ENCODE measurements around the gene KNOP1. TPM values are rescaled to one million over a fixed set of nuclear protein-coding genes. Genes with fewer than 3 reads are reported as not detected.

KNOP1 gene
- total and polyA plus RNA-seq, 2 of the 4 experiments (the other 2 are of a cell fraction) = 7.0 to 8.4 TPM

- Histone ChIP-seq H3K4me3 (ENCODE audit: insufficient read depth, low read depth, low read length) (no peak overlapping the region), H3K23ac (ENCODE audit: low read depth, low read length) (no peak overlapping the region), H4K8ac (ENCODE audit: low read depth in 2 of 2, low read length in 2 of 2) (no peak overlapping the region), H3K9ac (ENCODE audit: low read depth, low read length) (no peak overlapping the region), H4K5ac (ENCODE audit: low read depth, low read length) (no peak overlapping the region), H3K18ac (ENCODE audit: low read depth, low read length) (no peak overlapping the region), H2BK5ac (ENCODE audit: low read depth, low read length, poor library complexity, severe bottlenecking) (no peak overlapping the region), H3K56ac (ENCODE audit: extremely low read depth, insufficient read depth, low read length) (no peak overlapping the region), H3K4me2 (ENCODE audit: low read depth, low read length) (no peak overlapping the region), H2AK9ac (replicated peaks; ENCODE audit: low read depth, low read length, poor library complexity) (no peak overlapping the region), H3K9me1 (ENCODE audit: insufficient read depth, low read length) (peaks cover 8% of the 10 kb centered on the region), H2BK120ac (ENCODE audit: low read depth, low read length) (no peak overlapping the region), H3K9me3 (ENCODE audit: control insufficient read depth, insufficient read depth, low read length) (no peaks in the 10 kb centered on the region), H3K27me3 (ENCODE audit: control insufficient read depth, insufficient read depth, low read length) (no peaks in the 10 kb centered on the region), H3K4me1 (ENCODE audit: control insufficient read depth, insufficient read depth, low read length) (peaks cover 3% of the 10 kb centered on the region; the same call in 1 of the 2 replicates), H3K4ac (ENCODE audit: low read depth, low read length) (no peak overlapping the region), H2AK5ac (ENCODE audit: low read depth, low read length) (no peak overlapping the region), H2BK20ac (ENCODE audit: low read depth, low read length) (no peak overlapping the region), H2AFZ (replicated peaks; ENCODE audit: low read length, poor library complexity) (no peak overlapping the region), H4K20me1 (ENCODE audit: insufficient read depth, low read length) (no peaks in the 10 kb centered on the region), H3K36me3 (ENCODE audit: control insufficient read depth, insufficient read depth, low read length) (no peaks in the 10 kb centered on the region), H2BK15ac (ENCODE audit: low read depth, low read length) (no peak overlapping the region), H3K79me1 (ENCODE audit: low read depth in 1 of 2, low read length in 2 of 2) (no peaks in the 10 kb centered on the region), H3K27ac (ENCODE audit: insufficient read depth, low read length) (no peak overlapping the region), H4K91ac (ENCODE audit: insufficient read depth, low read depth, low read length) (no peak overlapping the region), H3K14ac (replicated peaks; ENCODE audit: low read depth, low read length) (no peak overlapping the region)
- in situ Hi-C loops (cut with MboI; ENCODE audit: low sequenced_read_pairs) (no loop called here), intact Hi-C loops (cut with micrococcal nuclease) (no loop called here), dilution Hi-C loops (cut with HindIII; ENCODE audit: low sequenced_read_pairs, unreplicated experiment) (no loop called here)
- POLR2A ChIA-PET (ENCODE audit: unreplicated experiment) = no interaction called here
- DNase-seq = no peak
- WGBS, 2 experiments (ENCODE audit: extremely low coverage in 2 of 2, insufficient read length in 1 of 2) = no CpG with 5 or more reads among the region's 1 CpG
- BruUV-seq (replicated peaks) = no TSS peak
- CTCF ChIA-PET = no interaction called here
- TF ChIP-seq CHD1 (IDR thresholded peaks at IDR 0.05; ENCODE audit: low read depth, low read length) (no peak), RAD21 (IDR thresholded peaks at IDR 0.05; ENCODE audit: low read length) (no peak), NFE2L2 (IDR thresholded peaks at IDR 0.05; ENCODE audit: low read depth, low read length) (no peak), BHLHE40 (IDR thresholded peaks at IDR 0.05; ENCODE audit: low read depth, low read length) (no peak), MAZ (IDR thresholded peaks at IDR 0.05; ENCODE audit: borderline replicate concordance, low read depth, low read length) (no peak), ELK1 (IDR thresholded peaks at IDR 0.05; ENCODE audit: borderline replicate concordance, low read depth, low read length) (no peak)
- ATAC-seq (ENCODE audit: low read depth) = no peak
Measured at GRCh38 chr16:19741354-19741753, 23.3 kb upstream of the KNOP1 start.
